Stimulated activated naive CD8-positive, alpha-beta T cell treated with anti-CD3 and anti-CD28 coated beads, Interleukin-15, amount 100 ng/mL, for 72 hours (primary cell): ENCODE results near the gene EMP1.

Experiments used
- ATAC-seq: fragments of 150-1000 bp; cut with Tn5 transposase; 2 replicates; pipeline ENCODE4 v1.10.0; 2021; ENCODE audit warnings: mild to moderate bottlenecking, moderate library complexity
- DNase-seq, 2 donors: peaks; one replicate each; pipeline ENCODE4 v3.0.0; 2021 to 2022
- H3K27ac Mint-ChIP-seq, 2 donors: one replicate each; pipeline ENCODE4 v1.8.0; 2022; ENCODE audit warnings: mild to moderate bottlenecking in 2 of 2, mixed read lengths in 2 of 2, moderate library complexity in 2 of 2
- H3K27me3 Mint-ChIP-seq: one replicate; pipeline ENCODE4 v1.8.0; 2022; ENCODE audit warnings: mixed read lengths
- H3K4me1 Mint-ChIP-seq: one replicate; pipeline ENCODE4 v1.8.0; 2022; ENCODE audit warnings: mild to moderate bottlenecking, mixed read lengths
- H3K4me3 Mint-ChIP-seq, 2 donors: one replicate each; pipeline ENCODE4 v1.8.0; 2022; ENCODE audit warnings: mild to moderate bottlenecking in 2 of 2, mixed read lengths in 2 of 2, moderate library complexity in 1 of 2
- H3K9me3 Mint-ChIP-seq, 2 donors: one replicate each; pipeline ENCODE4 v1.8.0; 2022; ENCODE audit warnings: mixed read lengths in 2 of 2

The EMP1 gene

GRCh38 chr12:13183620-13184019 is 12.9 kb upstream of the EMP1 start:
- DNase-seq = no peak
- peak; percentile 43 for ATAC-seq
- Mint-ChIP-seq H3K4me1 (peaks cover 19% of the 10 kb centered on the region), H3K9me3 (no peaks in the 10 kb centered on the region), H3K27me3 (peaks cover 7% of the 10 kb centered on the region), H3K27ac (peak overlapping the region in 1 of 2 donors; percentile 12), H3K4me3 (no peak overlapping the region)

- no peak for ATAC-seq
- no peaks in the 10 kb centered on the region for H3K9me3 Mint-ChIP-seq
- H3K27me3 Mint-ChIP-seq = peaks cover 14% of the 10 kb centered on the region
These were observed 10.2 kb upstream of the EMP1 start for GRCh38 chr12:13186302-13186701.

GRCh38 chr12:13187399-13187798 is 9.1 kb upstream of the EMP1 start:
- no peak overlapping the region for H3K4me3 Mint-ChIP-seq
- ATAC-seq (no peak), DNase-seq (no peak)
- no peaks in the 10 kb centered on the region for H3K9me3 Mint-ChIP-seq
- H3K27me3 Mint-ChIP-seq = peaks cover 14% of the 10 kb centered on the region
- H3K27ac Mint-ChIP-seq = no peak overlapping the region
- H3K4me1 Mint-ChIP-seq = no peaks in the 10 kb centered on the region

More at GRCh38 chr12:13186302-13186701, 10.2 kb upstream of the EMP1 start:
- Mint-ChIP-seq H3K4me3 (no peak overlapping the region), H3K4me1 (no peaks in the 10 kb centered on the region), H3K27ac (peak overlapping the region in 1 of 2 donors; percentile 42)
- DNase-seq = no peak

GRCh38 chr12:13189264-13189663 is 7.3 kb upstream of the EMP1 start:
- Mint-ChIP-seq H3K27me3 (peaks cover 25% of the 10 kb centered on the region), H3K9me3 (no peaks in the 10 kb centered on the region), H3K4me3 (no peak overlapping the region), H3K4me1 (peaks cover 1% of the 10 kb centered on the region), H3K27ac (no peak overlapping the region)
- no peak for DNase-seq
- ATAC-seq = no peak

GRCh38 chr12:13190275-13190674 is 6.3 kb upstream of the EMP1 start:
- DNase-seq = no peak
- H3K27ac Mint-ChIP-seq = no peak overlapping the region
- no peaks in the 10 kb centered on the region for H3K9me3 Mint-ChIP-seq
- H3K4me3 Mint-ChIP-seq = no peak overlapping the region
- ATAC-seq = no peak
- peaks cover 11% of the 10 kb centered on the region for H3K4me1 Mint-ChIP-seq
- H3K27me3 Mint-ChIP-seq = peaks cover 29% of the 10 kb centered on the region

- DNase-seq (no peak), ATAC-seq (no peak)
- H3K27me3 Mint-ChIP-seq = peaks cover 35% of the 10 kb centered on the region
- H3K4me1 Mint-ChIP-seq = peaks cover 36% of the 10 kb centered on the region
- H3K27ac Mint-ChIP-seq = no peak overlapping the region
- no peak overlapping the region for H3K4me3 Mint-ChIP-seq
- no peaks in the 10 kb centered on the region for H3K9me3 Mint-ChIP-seq
These were observed 3.8 kb upstream of the EMP1 start for GRCh38 chr12:13192719-13193118.

GRCh38 chr12:13193505-13194231 is 2.9 kb upstream of the EMP1 start:
- DNase-seq (no peak), ATAC-seq (no peak)
- no peak overlapping the region for H3K4me3 Mint-ChIP-seq
- H3K27me3 Mint-ChIP-seq = peaks cover 41% of the 10 kb centered on the region
- H3K4me1 Mint-ChIP-seq = peaks cover 38% of the 10 kb centered on the region
- no peak overlapping the region for H3K27ac Mint-ChIP-seq
- no peaks in the 10 kb centered on the region for H3K9me3 Mint-ChIP-seq

GRCh38 chr12:13194401-13195110 is 2.0 kb upstream of the EMP1 start:
- Mint-ChIP-seq H3K9me3 (no peaks in the 10 kb centered on the region), H3K27me3 (peaks cover 36% of the 10 kb centered on the region), H3K4me3 (no peak overlapping the region), H3K4me1 (peaks cover 38% of the 10 kb centered on the region), H3K27ac (no peak overlapping the region)
- no peak for DNase-seq
- no peak for ATAC-seq

GRCh38 chr12:13195250-13195649 is 1.3 kb upstream of the EMP1 start:
- H3K27me3 Mint-ChIP-seq = peaks cover 34% of the 10 kb centered on the region
- no peak for ATAC-seq
- peaks cover 38% of the 10 kb centered on the region for H3K4me1 Mint-ChIP-seq
- no peak overlapping the region for H3K4me3 Mint-ChIP-seq
- DNase-seq = no peak
- no peaks in the 10 kb centered on the region for H3K9me3 Mint-ChIP-seq
- peak overlapping the region in 1 of 2 donors; percentile 92 for H3K27ac Mint-ChIP-seq

GRCh38 chr12:13195785-13196129 is 769 bp upstream of the EMP1 start:
- Mint-ChIP-seq H3K27ac (peak overlapping the region; percentile 92 to 95), H3K4me3 (peak overlapping the region; percentile 76 to 87), H3K9me3 (no peaks in the 10 kb centered on the region), H3K4me1 (peaks cover 42% of the 10 kb centered on the region), H3K27me3 (peaks cover 37% of the 10 kb centered on the region)
- DNase-seq = no peak
- ATAC-seq = no peak

GRCh38 chr12:13197032-13197431 is 506 bp downstream of the EMP1 start:
- Mint-ChIP-seq H3K4me3 (peak overlapping the region; percentile 76 to 87), H3K9me3 (no peaks in the 10 kb centered on the region), H3K27ac (peak overlapping the region; percentile 17 to 92), H3K27me3 (peaks cover 45% of the 10 kb centered on the region), H3K4me1 (peaks cover 43% of the 10 kb centered on the region)
- no peak for ATAC-seq
- no peak for DNase-seq

GRCh38 chr12:13197526-13198143 is 1.1 kb downstream of the EMP1 start:
- DNase-seq (no peak), ATAC-seq (no peak)
- peak overlapping the region; percentile 76 to 87 for H3K4me3 Mint-ChIP-seq
- H3K27ac Mint-ChIP-seq = peak overlapping the region in 1 of 2 donors; percentile 17
- peaks cover 43% of the 10 kb centered on the region for H3K4me1 Mint-ChIP-seq
- peaks cover 45% of the 10 kb centered on the region for H3K27me3 Mint-ChIP-seq
- H3K9me3 Mint-ChIP-seq = no peaks in the 10 kb centered on the region

- H3K4me3 Mint-ChIP-seq = no peak overlapping the region
- H3K9me3 Mint-ChIP-seq = no peaks in the 10 kb centered on the region
- ATAC-seq (no peak), DNase-seq (no peak)
- peaks cover 43% of the 10 kb centered on the region for H3K4me1 Mint-ChIP-seq
- H3K27ac Mint-ChIP-seq = no peak overlapping the region
- peaks cover 41% of the 10 kb centered on the region for H3K27me3 Mint-ChIP-seq
These were observed 1.7 kb downstream of the EMP1 start for GRCh38 chr12:13198241-13198640.

GRCh38 chr12:13198876-13199275 is 2.4 kb downstream of the EMP1 start:
- no peak for DNase-seq
- Mint-ChIP-seq H3K27ac (no peak overlapping the region), H3K27me3 (peaks cover 40% of the 10 kb centered on the region), H3K9me3 (no peaks in the 10 kb centered on the region), H3K4me1 (peaks cover 43% of the 10 kb centered on the region), H3K4me3 (no peak overlapping the region)
- ATAC-seq = no peak

GRCh38 chr12:13199592-13199991 is 3.1 kb downstream of the EMP1 start:
- H3K4me3 Mint-ChIP-seq = no peak overlapping the region
- peaks cover 35% of the 10 kb centered on the region for H3K27me3 Mint-ChIP-seq
- peaks cover 38% of the 10 kb centered on the region for H3K4me1 Mint-ChIP-seq
- no peaks in the 10 kb centered on the region for H3K9me3 Mint-ChIP-seq
- no peak for DNase-seq
- H3K27ac Mint-ChIP-seq = no peak overlapping the region
- ATAC-seq = no peak

GRCh38 chr12:13200841-13201240 is 4.3 kb downstream of the EMP1 start:
- no peak for DNase-seq

More at GRCh38 chr12:13200841-13201240, 4.3 kb downstream of the EMP1 start:
- H3K27ac Mint-ChIP-seq = no peak overlapping the region
- no peak for ATAC-seq
- no peak overlapping the region for H3K4me3 Mint-ChIP-seq
- H3K27me3 Mint-ChIP-seq = peaks cover 34% of the 10 kb centered on the region
- no peaks in the 10 kb centered on the region for H3K9me3 Mint-ChIP-seq
- H3K4me1 Mint-ChIP-seq = peaks cover 32% of the 10 kb centered on the region
